ENCODE data around the gene CSRNP2. TPM values are rescaled to one million over a fixed set of nuclear protein-coding genes. Genes with fewer than 3 reads are reported as not detected.

CSRNP2 gene
- total RNA-seq, 2 donors from 2014 or later, result 23.6 to 29.4 TPM

- intact Hi-C loops (cut with DNase I), result no loop called here
Measured at GRCh38 chr12:51012570-51013236, 70.7 kb downstream of the CSRNP2 start.

GRCh38 chr12:51011955-51012354 is 71.4 kb downstream of the CSRNP2 start:
- no peak for DNase-seq (ENCODE audit: low spot score)
- intact Hi-C loops (cut with DNase I), result no loop called here

More at GRCh38 chr12:51012570-51013236, 70.7 kb downstream of the CSRNP2 start:
- no peak for DNase-seq (ENCODE audit: low spot score)

Other genes starting within 250 kb of the CSRNP2 start
- gene TMPRSS12, start 240.7 kb downstream of the CSRNP2 start, total RNA-seq, result not detected
- not detected for gene HIGD1C, start 131.1 kb downstream of the CSRNP2 start, total RNA-seq
- gene SLC11A2, start 57.2 kb downstream of the CSRNP2 start, total RNA-seq, result 10 to 100 TPM; 55.1 to 58.7 TPM
- gene LETMD1, start 35.3 kb downstream of the CSRNP2 start, total RNA-seq, result 10 to 100 TPM; 21.3 to 32.1 TPM
- gene TFCP2, start 89.5 kb upstream of the CSRNP2 start, total RNA-seq, result 10 to 100 TPM; 16.1 to 23.1 TPM
- 10 to 100 TPM; 18.1 to 19.4 TPM for gene POU6F1, start 134.5 kb upstream of the CSRNP2 start, total RNA-seq
- 100 to 1,000 TPM; 156 to 169 TPM for gene DAZAP2, start 155.2 kb upstream of the CSRNP2 start, total RNA-seq
- 1 to 10 TPM; 6.5 to 9.3 TPM for gene SMAGP, start 186.8 kb upstream of the CSRNP2 start, total RNA-seq
- 1 to 10 TPM; 5.6 to 8.8 TPM for gene BIN2, start 240.6 kb upstream of the CSRNP2 start, total RNA-seq

Data from posterior vena cava (tissue), 2 donors.